Neutrophil (primary cell): ENCODE results near the gene RNF146.

Experiments used
- H3K27ac ChIP-seq: fragments of 200-600 bp; sonication (generic); 2 replicates; pipeline ENCODE4 v1.5.1; 2016; ENCODE audit warnings: mild to moderate bottlenecking, moderate library complexity
- H3K27me3 ChIP-seq: fragments of 200-600 bp; sonication (generic); 2 replicates; pipeline ENCODE4 v1.6.0; 2016; ENCODE audit warnings: mild to moderate bottlenecking
- H3K36me3 ChIP-seq: fragments of 200-600 bp; sonication (generic); 2 replicates; pipeline ENCODE4 v1.5.1; 2017
- H3K4me1 ChIP-seq, 2 experiments: fragments of 200-600 bp in 1 of 2; sonication (generic) in 1 of 2; 1 replicate in 1 of 2; 2 replicates in 1 of 2; pipeline versions ENCODE4 v1.5.1 to v1.6.1; 2013 to 2016; ENCODE audit warnings: low read depth in 1 of 2, low read length in 1 of 2, mild to moderate bottlenecking in 1 of 2, moderate library complexity in 1 of 2; ENCODE audit not compliant: control insufficient read depth in 1 of 2, insufficient read depth in 1 of 2
- H3K4me3 ChIP-seq, 2 experiments: fragments of 200-600 bp in 1 of 2; sonication (generic) in 1 of 2; 1 replicate in 1 of 2; 2 replicates in 1 of 2; pipeline ENCODE4 v1.5.1; 2013 to 2016; ENCODE audit warnings: low read depth in 1 of 2, low read length in 1 of 2, mild to moderate bottlenecking in 1 of 2, moderate library complexity in 1 of 2
- H3K9me3 ChIP-seq: fragments of 200-600 bp; sonication (generic); 2 replicates; pipeline ENCODE4 v1.5.1; 2016
- TF ChIP-seq, protein P1 (sequence below): fragments of 200-600 bp; sonication (generic); IDR thresholded peaks from 2 replicates; pipeline ENCODE4 v1.5.1; 2016; ENCODE audit warnings: antibody characterized with exemption

Gene RNF146

DNA sequence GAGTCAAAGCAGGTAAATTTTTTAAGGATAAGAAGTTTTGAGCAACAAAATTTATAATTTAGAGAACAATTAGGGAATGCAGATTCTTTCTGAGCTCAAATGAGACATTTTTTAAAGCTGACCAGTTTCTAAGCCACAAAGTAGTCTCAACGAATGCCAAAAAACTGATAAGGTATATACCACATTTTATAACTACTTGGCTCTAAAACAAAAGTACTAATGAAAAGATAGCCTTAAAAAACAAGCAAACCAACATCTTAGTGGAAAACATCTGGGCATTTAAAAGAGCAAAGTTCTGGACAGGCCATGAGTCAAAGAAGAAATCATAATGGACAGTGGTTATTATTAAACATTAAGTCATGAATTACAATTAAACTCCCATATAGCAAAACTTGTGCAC, 23.2 kb upstream of the RNF146 start:
- no peaks in the 10 kb centered on the region for H3K36me3 ChIP-seq
- TF ChIP-seq, protein P1, sequence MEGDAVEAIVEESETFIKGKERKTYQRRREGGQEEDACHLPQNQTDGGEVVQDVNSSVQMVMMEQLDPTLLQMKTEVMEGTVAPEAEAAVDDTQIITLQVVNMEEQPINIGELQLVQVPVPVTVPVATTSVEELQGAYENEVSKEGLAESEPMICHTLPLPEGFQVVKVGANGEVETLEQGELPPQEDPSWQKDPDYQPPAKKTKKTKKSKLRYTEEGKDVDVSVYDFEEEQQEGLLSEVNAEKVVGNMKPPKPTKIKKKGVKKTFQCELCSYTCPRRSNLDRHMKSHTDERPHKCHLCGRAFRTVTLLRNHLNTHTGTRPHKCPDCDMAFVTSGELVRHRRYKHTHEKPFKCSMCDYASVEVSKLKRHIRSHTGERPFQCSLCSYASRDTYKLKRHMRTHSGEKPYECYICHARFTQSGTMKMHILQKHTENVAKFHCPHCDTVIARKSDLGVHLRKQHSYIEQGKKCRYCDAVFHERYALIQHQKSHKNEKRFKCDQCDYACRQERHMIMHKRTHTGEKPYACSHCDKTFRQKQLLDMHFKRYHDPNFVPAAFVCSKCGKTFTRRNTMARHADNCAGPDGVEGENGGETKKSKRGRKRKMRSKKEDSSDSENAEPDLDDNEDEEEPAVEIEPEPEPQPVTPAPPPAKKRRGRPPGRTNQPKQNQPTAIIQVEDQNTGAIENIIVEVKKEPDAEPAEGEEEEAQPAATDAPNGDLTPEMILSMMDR = no peak
- no peaks in the 10 kb centered on the region for H3K27me3 ChIP-seq
- H3K9me3 ChIP-seq = no peaks in the 10 kb centered on the region
- H3K4me1 ChIP-seq = no peaks in the 10 kb centered on the region
- H3K27ac ChIP-seq = no peak overlapping the region
- H3K4me3 ChIP-seq = no peak overlapping the region

DNA sequence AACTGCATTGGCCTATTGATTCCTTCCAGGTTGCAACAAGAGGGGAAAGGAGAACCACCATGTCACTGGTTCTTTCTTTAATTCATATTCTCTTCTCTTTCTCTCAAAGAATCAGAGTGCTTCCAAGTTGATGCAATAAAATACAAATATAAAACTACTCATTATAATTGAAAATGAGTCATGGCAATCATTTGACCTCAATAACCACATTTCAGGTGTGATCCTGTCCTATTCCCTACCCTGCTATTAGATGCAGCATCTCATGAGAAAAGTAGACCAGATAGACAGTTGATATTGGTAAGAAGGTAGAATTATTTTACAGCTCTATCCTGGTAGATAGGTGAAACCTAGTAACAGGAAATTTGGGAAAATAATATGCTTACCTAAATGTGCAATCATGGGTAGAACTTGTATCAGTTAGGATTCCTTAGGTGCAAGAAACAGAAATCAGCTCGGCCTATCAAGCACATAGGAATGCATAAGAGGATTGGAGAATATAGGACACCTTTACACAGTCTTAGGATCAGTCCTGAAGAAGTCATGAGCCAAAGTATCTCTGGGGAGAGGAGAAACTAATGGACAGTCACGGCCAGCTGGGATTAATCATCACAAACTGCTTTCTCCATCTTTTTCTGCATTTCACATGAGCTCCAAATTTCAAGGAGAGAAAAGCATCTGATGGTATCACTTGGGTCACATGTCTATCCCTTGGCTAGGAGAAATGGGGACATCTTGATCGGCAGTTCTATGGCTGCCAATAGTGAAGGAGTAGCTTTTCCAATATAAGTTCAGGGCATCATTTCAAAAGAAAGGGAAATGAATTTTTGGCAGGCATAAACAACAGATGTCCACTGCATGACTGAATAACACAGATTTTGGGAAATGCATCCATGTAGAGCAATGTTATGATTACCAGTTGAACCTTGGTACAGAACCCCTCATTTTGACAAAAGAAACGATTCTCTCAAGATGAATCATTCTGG, 19.3 kb upstream of the RNF146 start:
- no peak overlapping the region for H3K4me3 ChIP-seq
- H3K27me3 ChIP-seq = no peaks in the 10 kb centered on the region
- H3K9me3 ChIP-seq = no peaks in the 10 kb centered on the region
- no peak overlapping the region for H3K27ac ChIP-seq
- no peaks in the 10 kb centered on the region for H3K4me1 ChIP-seq
- no peaks in the 10 kb centered on the region for H3K36me3 ChIP-seq
- TF ChIP-seq, protein P1 = no peak

DNA sequence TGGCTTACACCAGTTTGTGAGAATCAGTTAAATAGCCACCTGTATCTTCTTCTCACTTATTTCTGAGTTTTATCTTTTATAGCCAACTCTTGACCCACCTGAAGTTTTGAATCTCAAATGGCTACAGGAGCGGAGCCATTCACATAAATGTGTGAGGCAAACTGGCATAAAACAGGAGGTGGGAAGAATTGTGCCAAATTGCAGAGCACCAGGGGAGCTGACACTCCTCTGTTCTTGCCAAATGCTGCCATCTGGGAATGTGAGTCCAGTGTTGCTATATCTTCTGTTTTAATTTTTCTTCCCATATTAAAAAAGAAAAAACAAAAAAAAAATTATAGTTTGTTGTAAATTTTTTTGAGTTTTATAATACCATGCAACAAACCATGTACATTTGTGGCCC, 17.0 kb upstream of the RNF146 start:
- Histone ChIP-seq H3K4me1 (no peaks in the 10 kb centered on the region), H3K27me3 (no peaks in the 10 kb centered on the region), H3K4me3 (no peak overlapping the region), H3K36me3 (no peaks in the 10 kb centered on the region), H3K27ac (no peak overlapping the region), H3K9me3 (no peaks in the 10 kb centered on the region)
- TF ChIP-seq, protein P1 = no peak

DNA sequence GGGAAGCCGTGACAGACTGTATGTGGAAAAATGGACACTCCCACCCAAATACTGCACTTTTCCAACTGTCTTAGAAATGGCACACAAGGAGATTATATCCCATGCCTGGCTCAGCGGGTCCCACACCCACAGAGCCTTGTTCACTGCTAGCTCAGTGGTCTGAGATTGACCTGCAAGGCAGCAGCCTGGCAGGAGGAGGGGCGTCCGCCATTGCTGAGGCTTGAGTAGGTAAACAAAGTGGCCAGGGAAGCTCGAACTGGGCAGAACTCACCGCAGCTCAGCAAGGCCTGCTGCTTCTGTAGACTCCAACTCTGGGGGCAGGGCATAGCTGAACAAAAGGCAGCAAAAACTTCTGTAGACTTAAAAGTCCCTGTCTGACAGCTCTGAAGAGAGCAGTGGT, 11.4 kb upstream of the RNF146 start:
- no peak overlapping the region for H3K27ac ChIP-seq
- no peak overlapping the region for H3K4me3 ChIP-seq
- H3K4me1 ChIP-seq = no peaks in the 10 kb centered on the region
- H3K27me3 ChIP-seq = no peaks in the 10 kb centered on the region
- TF ChIP-seq, protein P1 = no peak
- no peaks in the 10 kb centered on the region for H3K36me3 ChIP-seq
- no peaks in the 10 kb centered on the region for H3K9me3 ChIP-seq

DNA sequence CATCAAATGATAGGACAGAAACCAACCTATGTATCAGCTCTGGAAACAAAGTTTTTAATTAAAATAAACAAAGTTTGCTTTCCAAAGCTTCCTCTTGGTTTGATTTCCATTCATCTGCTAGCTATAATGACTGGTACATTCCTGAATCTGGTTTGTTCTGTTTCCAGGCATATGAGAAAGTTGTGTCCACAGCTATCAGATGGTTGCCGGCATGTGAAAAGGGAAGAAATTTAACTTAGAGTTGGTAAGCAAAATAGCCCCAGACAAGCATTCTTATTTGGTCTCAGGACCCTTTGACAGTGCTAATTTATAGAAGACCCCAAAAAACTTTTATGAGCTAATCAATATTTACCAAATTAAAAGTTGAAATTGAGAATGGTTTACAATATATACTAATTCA, 3.8 kb upstream of the RNF146 start:
- no peaks in the 10 kb centered on the region for H3K9me3 ChIP-seq
- H3K27ac ChIP-seq = no peak overlapping the region
- H3K36me3 ChIP-seq = no peaks in the 10 kb centered on the region
- H3K27me3 ChIP-seq = no peaks in the 10 kb centered on the region
- H3K4me1 ChIP-seq = peaks cover 13% of the 10 kb centered on the region in 2 experiments
- TF ChIP-seq, protein P1 = no peak
- H3K4me3 ChIP-seq = no peak overlapping the region
